Medulla oblongata (tissue), 1 donor: ENCODE measurements around the gene UBXN6.

Experiments used
- DNase-seq: peaks from one replicate; pipeline ENCODE4 v3.0.0-alpha.2; 2015; ENCODE audit errors: extremely low spot score

Gene UBXN6

GRCh38 chr19:4493929-4494690 is 36.5 kb upstream of the UBXN6 start:
- no peak for DNase-seq

DNA sequence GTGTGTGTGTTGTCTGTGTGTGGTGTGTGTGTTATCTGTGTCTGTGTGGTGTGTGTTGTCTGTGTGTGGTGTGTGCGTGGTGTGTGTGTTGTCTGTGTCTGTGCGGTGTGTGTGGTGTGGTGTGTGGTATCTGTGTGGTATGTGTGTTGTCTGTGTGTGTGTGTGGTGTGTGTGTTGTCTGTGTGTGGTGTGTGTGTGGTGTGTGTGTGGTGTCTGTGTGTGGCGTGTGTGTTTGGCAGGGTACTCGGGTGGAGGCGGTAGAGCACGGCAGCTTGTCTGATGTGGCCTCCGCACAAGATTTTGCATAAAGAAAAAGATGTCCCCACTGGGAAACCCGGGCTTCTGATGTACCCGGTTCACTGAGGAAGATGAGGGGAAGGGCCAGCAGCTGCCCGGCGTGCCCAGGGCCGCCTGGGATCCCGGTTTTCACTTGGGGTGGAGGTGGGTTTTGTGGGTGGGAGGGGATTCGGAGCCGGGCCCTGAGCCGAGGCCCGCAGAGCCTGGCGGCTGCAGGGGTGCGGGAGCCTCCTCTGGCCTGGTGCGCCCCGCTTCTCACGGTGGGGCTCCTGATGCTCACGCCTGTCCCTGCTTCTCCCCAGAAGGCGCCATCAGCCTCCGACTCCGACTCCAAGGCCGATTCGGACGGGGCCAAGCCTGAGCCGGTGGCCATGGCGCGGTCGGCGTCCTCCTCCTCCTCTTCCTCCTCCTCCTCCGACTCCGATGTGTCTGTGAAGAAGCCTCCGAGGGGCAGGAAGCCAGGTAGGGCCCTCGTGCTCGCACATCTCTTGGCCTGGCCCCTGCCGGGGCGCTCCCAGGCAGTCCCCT is 35.7 kb upstream of the UBXN6 start:
- no peak for DNase-seq

DNA sequence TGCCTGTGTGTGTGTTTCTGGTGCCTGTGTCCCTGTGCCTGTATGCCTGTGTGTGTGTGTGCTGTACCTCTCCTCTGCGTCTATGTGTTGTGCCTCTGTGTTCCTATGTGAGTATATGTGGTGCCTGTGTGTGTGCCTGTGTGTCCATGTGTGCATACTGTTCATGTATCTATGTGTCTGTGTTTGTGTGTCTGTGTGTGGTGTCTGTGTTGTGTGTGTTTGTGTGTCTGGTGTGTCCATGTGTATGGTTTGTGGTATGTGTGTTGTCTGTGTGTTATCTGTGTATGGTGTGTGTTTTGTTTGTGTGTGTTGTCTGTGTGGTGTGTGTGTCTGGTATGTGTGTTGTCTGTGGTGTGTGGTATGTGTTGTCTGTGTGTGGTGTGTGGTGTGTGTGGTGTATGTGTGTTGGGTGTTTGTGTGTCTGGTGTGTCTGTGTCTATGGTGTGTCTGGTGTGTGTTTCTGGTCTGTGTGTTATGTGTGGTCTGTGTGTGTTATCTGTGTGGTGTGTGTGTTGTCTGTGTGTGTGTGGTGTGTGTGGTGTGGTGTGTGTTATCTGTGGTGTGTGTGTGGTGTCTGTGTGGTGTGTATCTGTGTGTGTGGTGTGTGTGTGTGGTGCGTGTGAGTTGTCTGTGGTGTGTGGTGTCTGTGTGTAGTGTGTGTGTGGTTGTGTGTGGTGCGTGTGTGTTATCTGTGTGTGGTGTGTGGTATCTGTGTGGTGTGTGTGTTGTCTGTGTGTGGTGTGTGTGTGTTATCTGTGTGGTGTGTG is 34.9 kb upstream of the UBXN6 start:
- no peak for DNase-seq

GRCh38 chr19:4491446-4491845 is 33.9 kb upstream of the UBXN6 start:
- DNase-seq, result no peak

DNA sequence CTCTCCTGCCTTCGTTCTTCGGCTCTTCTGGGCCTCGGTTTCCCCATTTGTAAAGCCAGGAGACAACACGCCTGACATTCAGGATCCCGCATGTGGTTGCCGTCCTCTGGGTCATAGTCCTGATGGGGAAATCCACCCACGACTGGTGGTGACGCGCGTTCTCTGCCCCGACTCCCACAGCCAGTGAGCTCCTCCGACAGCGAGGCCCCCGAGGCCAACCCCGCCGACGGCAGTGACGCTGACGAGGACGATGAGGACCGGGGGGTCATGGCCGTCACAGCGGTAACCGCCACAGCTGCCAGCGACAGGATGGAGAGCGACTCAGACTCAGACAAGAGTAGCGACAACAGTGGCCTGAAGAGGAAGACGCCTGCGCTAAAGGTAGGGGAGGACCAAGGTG is 30.9 kb upstream of the UBXN6 start:
- DNase-seq, result no peak

- no peak for DNase-seq
These were observed 30.0 kb upstream of the UBXN6 start for GRCh38 chr19:4487572-4487971.

DNA sequence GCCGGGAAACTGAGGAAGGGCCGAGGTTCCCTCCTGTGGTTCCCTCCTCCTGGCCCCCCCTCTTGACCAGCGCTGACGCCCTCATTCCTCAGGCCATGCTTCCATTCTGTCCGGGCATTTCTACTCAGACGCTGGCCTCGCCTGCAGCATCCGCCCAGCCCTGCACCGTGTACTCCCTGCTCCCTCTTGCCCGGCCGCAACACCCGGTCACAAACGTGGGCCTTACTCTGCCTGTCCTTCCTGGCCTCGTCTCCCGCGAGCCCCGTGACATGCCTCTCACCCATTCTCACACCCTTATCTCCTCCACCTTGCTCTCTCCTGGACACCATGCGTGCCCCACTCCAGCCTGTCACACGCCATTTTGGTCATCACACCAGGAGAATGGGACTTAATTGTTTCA is 25.8 kb upstream of the UBXN6 start:
- DNase-seq, result no peak

GRCh38 chr19:4482721-4483364 is 25.2 kb upstream of the UBXN6 start:
- no peak for DNase-seq

DNA sequence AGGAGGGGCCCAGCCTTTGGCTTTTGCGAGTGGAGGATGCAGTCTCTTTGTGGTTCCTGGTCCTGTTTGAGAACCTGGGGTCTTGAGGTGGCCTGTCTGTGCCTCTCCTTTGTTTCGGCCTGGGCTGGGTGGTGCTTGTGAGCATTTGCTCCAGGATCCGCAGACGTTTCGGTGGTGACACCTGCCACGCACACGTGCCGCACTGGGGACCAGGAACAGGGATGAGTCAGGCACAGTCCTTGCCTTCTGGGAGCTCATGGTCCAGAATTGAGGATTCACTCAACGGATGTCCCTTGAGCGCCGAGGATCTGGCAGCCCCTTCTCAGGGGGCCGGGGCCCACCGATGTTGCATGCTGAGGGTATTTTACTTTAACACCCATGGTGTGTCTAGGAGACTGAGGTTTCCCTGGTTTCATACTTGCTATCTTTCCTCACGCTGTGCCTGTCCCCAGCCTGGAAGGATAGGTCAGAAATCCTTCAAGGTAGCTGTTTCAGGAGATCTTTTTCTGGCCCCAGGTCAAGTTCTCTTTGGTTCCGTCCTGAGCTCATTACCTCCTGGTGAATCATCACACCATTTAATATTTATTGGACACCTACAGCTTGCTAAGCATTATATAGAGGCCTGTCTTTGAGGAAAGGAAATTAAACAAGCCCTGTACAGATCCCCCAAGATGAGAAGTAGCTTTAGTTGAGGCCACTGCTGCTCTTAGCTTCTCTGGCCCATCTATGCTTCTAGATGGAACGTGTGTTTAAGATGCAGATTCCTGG is 19.6 kb upstream of the UBXN6 start:
- no peak for DNase-seq

DNA sequence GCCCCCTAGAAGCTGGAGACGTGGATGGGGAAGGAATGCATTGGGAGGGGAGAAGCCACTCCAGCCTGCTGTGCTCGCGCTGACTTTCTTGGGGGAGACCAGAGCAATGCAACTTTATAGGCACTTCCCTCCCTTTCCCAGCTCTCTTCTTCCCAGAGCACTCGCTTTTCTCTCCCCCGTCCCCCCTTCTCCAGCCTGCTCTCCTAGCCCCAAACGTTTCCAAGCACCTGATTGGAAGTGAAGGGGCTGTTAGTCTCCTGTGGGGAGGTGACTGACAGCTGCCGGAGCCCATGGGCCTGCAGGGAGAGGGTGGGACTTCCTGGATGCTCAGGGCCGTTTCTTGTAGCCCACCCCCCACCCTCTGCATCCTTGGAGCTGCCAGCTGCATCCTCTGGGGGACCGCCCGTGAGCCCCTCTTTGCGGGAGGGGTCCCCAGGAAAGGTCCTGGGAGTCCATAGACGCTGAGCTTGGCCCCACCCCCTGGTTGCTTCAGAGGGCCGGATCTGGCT is 17.0 kb upstream of the UBXN6 start:
- peak; percentile 74 for DNase-seq

DNA sequence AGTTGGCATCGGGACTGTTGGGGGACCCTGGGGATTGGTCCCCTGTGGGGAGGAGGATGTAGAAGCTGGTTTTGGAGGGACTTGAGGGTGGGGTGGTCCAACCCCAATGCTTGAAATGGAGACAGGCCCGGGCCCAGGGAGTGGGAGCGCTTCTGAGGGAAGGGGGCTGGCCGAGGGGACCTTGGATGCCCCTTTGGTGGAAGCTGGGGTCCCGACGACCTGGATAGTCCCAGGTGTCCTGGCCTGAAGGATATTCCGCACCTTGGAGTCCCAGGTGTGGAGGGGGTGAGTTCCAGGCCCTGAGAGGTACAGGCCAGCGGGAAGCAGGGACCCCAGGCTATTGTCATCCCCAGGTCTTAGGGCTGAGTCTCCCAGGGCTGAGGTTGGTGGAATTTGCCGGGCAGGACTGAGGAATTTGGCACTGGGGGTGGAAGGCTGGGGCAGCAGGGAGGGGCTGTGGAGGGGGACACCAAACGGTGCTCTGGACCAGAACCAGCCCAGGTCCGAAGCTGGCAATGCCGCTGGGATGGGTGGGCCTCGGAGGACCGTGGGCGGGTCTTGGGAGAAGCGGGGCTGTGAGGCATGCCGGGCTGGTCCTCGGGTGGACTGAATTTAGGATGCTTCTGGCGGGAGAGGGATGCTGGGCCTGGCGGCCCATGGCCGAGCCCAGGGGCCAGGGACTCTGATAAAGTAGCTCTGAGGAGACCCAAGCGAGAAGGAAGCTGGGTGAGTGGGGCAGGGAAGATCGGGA is 16.3 kb upstream of the UBXN6 start:
- no peak for DNase-seq

DNA sequence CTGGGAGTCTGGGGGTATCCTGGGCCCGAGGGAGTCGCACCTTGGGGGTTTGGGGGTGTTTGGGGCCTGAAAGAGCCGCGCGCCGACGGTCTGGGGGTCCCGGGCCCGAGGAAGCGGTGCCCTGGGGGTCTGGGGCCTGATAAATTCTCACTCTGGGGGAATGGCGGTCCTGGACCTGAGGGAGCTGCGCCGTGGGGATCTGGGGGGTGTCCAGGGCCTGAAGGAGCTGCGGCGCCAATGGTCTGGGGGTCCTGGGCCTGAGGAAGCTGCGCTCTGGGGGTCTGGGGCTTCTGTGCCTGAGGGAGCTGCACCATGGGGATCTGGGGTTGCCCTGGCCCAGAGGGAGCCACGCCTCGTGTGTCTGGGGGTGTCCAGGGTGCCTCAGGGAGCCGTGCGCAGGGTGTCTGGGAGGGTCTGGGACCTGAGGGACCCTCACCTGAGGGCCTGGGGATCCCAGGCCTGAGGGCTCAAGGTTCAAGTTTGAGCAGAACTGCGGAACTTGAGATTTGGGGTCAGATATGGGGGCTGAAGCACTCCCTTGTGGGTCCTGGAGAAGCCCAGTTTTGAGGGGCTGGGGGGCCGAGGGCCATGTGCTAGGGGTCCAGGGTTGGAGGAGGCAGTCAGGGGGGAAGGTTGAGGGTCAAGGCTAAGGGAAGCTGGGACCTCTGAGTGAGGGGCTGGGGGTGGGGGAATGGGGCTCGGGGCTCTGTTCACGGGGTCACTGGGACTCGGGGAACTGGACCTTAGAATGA is 15.6 kb upstream of the UBXN6 start:
- DNase-seq, result no peak

- DNase-seq, result no peak
These were observed 14.8 kb upstream of the UBXN6 start, which contains the start of gene HDGFL2 for GRCh38 chr19:4472174-4472974. Gene HDGFL2 (plus strand): TSS chr19:4472297. CDS start chr19:4472351, 54 bp downstream.

GRCh38 chr19:4471403-4472173 is 14.0 kb upstream of the UBXN6 start:
- peak; percentile 100 for DNase-seq

DNA sequence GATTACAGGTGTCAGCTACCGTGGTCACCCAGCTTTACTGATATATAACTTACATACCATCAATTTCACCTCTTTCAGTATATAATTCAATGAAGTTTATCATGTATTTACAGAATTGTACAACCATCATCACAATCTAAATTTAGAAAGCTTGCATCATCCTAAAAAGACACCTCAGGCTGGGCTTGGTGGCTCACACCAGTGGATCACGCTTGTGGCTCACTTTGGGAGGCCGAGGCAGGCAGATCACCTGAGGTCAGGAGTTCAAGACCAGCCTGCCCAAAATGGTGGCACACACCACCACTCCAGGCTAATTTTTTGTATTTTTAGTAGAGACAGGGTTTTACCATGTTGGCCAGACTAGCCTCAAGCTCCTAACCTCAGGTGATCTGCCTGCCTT is 10.2 kb upstream of the UBXN6 start:
- no peak for DNase-seq

- DNase-seq, result no peak
These were observed 7.4 kb upstream of the UBXN6 start for GRCh38 chr19:4464815-4465581.
